SKM-1 (cell line): ENCODE measurements around the gene PEA15.

Experiments used
- DNase-seq: peaks from one replicate; lab custom pipeline; 2025; ENCODE audit not compliant: unreplicated experiment; lab: John Stamatoyannopoulos, UW

PEA15 gene

GRCh38 chr1:160178731-160179130, 26.5 kb upstream of the PEA15 start:
- no peak for DNase-seq

- no peak for DNase-seq
Observed at GRCh38 chr1:160179336-160179735, 25.8 kb upstream of the PEA15 start.

GRCh38 chr1:160186246-160186645, 18.9 kb upstream of the PEA15 start:
- DNase-seq, result no peak

- DNase-seq, result no peak
Observed at GRCh38 chr1:160186729-160187128, 18.5 kb upstream of the PEA15 start.

- no peak for DNase-seq
Observed at GRCh38 chr1:160187407-160187806, 17.8 kb upstream of the PEA15 start.

- no peak for DNase-seq
Observed at GRCh38 chr1:160188341-160188740, 16.8 kb upstream of the PEA15 start.

GRCh38 chr1:160189649-160190625, 15.2 kb upstream of the PEA15 start, which contains the start of gene CASQ1:
TSS of gene CASQ1 (plus strand) at chr1:160190575. CDS start at chr1:160190752, 177 bp downstream.
- DNase-seq, result no peak

- no peak for DNase-seq
Observed at GRCh38 chr1:160191756-160192155, 13.4 kb upstream of the PEA15 start.

GRCh38 chr1:160192234-160192633, 12.9 kb upstream of the PEA15 start:
- no peak for DNase-seq

GRCh38 chr1:160193091-160193819, 11.9 kb upstream of the PEA15 start:
- peak; percentile 91 for DNase-seq

- DNase-seq, result no peak
Observed at GRCh38 chr1:160193832-160194736, 11.1 kb upstream of the PEA15 start.

- no peak for DNase-seq
Observed at GRCh38 chr1:160194737-160195059, 10.5 kb upstream of the PEA15 start.

- no peak for DNase-seq
Observed at GRCh38 chr1:160196143-160196542, 9.0 kb upstream of the PEA15 start.

- DNase-seq, result no peak
Observed at GRCh38 chr1:160197231-160197630, 8.0 kb upstream of the PEA15 start.

- DNase-seq, result peak; percentile 36
Observed at GRCh38 chr1:160200786-160201185, 4.4 kb upstream of the PEA15 start.

GRCh38 chr1:160204526-160205241, 500 bp upstream of the PEA15 start:
- peak; percentile 73 for DNase-seq

GRCh38 chr1:160206036-160206389, 829 bp downstream of the PEA15 start:
- no peak for DNase-seq

GRCh38 chr1:160206421-160207117, 1.4 kb downstream of the PEA15 start:
- DNase-seq, result no peak

- no peak for DNase-seq
Observed at GRCh38 chr1:160207118-160207650, 2.0 kb downstream of the PEA15 start.
